Liver (tissue), 9 donors: ENCODE data around the gene BRINP1. TPM values are rescaled to one million over a fixed set of nuclear protein-coding genes. Genes with fewer than 3 reads are reported as not detected.

Source experiments
- DNase-seq: peaks from one replicate; pipeline ENCODE4 v3.0.0-alpha.2; 2017; ENCODE audit warnings: low spot score
- H3K27ac ChIP-seq, 2 donors: one replicate each; pipeline ENCODE4 v1.7.0; 2013; ENCODE audit warnings: inconsistent platforms in 2 of 2, low read length in 2 of 2, control low read depth in 1 of 2, low read depth in 1 of 2, mild to moderate bottlenecking in 1 of 2
- H3K27me3 ChIP-seq, 4 donors: one replicate each; pipeline versions ENCODE4 v1.6.1 to v1.7.0; 2013; ENCODE audit warnings: low read length in 3 of 4, inconsistent platforms in 1 of 4, mild to moderate bottlenecking in 1 of 4, moderate library complexity in 1 of 4; ENCODE audit not compliant: control insufficient read depth in 4 of 4, insufficient read depth in 4 of 4
- H3K36me3 ChIP-seq, 4 donors: one replicate each; pipeline versions ENCODE4 v1.6.1 to v1.7.0; 2013; ENCODE audit warnings: low read length in 3 of 4, mild to moderate bottlenecking in 3 of 4, low read depth in 1 of 4, moderate library complexity in 1 of 4; ENCODE audit not compliant: control insufficient read depth in 4 of 4, insufficient read depth in 3 of 4
- H3K4me1 ChIP-seq, 4 donors: one replicate each; pipeline versions ENCODE4 v1.6.1 to v1.7.0; 2013; ENCODE audit warnings: low read length in 3 of 4, mild to moderate bottlenecking in 3 of 4, moderate library complexity in 1 of 4; ENCODE audit not compliant: control insufficient read depth in 4 of 4, insufficient read depth in 4 of 4
- H3K4me3 ChIP-seq, 3 donors: one replicate each; pipeline versions ENCODE4 v1.6.1 to v1.7.0; 2013; ENCODE audit warnings: low read length in 3 of 3, control low read depth in 1 of 3, low read depth in 1 of 3, mild to moderate bottlenecking in 1 of 3
- H3K9ac ChIP-seq, 2 donors: one replicate each; pipeline ENCODE4 v1.7.0; 2013; ENCODE audit warnings: low read length in 2 of 2, mild to moderate bottlenecking in 2 of 2, moderate library complexity in 2 of 2, control low read depth in 1 of 2, low read depth in 1 of 2
- H3K9me3 ChIP-seq, 4 donors: one replicate each; pipeline versions ENCODE4 v1.6.1 to v1.7.0; 2013; ENCODE audit warnings: low read length in 3 of 4; ENCODE audit not compliant: control insufficient read depth in 4 of 4
- CTCF ChIP-seq: fragments of 150-350 bp; IDR thresholded peaks from 2 replicates; pipeline ENCODE4 v1.5.1; 2017; ENCODE audit warnings: improper control_type of control experiment, low read depth, low read length; ENCODE audit not compliant: missing input control
- EGR1 ChIP-seq, 2 donors: IDR thresholded peaks; 2 replicates each; pipeline ENCODE4 v1.6.1; 2016 to 2018; ENCODE audit warnings: antibody characterized with exemption in 2 of 2, low read depth in 2 of 2
- FOXA1 ChIP-seq: IDR thresholded peaks from 2 replicates; pipeline ENCODE4 v1.6.1; 2016; ENCODE audit warnings: antibody characterized with exemption
- FOXA2 ChIP-seq: IDR thresholded peaks from 2 replicates; pipeline ENCODE4 v1.6.1; 2016; ENCODE audit warnings: antibody characterized with exemption
- GABPA ChIP-seq, 2 donors: IDR thresholded peaks in 1 of 2; conservative IDR thresholded peaks in 1 of 2; 2 replicates each; pipeline ENCODE4 v1.6.1; 2016; ENCODE audit warnings: antibody characterized with exemption in 2 of 2, mild to moderate bottlenecking in 1 of 2, moderate library complexity in 1 of 2
- HNF4A ChIP-seq, 2 donors: conservative IDR thresholded peaks; 2 replicates each; pipeline ENCODE4 v1.6.1; 2016; ENCODE audit warnings: antibody characterized with exemption in 2 of 2, mild to moderate bottlenecking in 2 of 2
- HNF4G ChIP-seq: IDR thresholded peaks from 2 replicates; pipeline ENCODE4 v1.6.1; 2016; ENCODE audit warnings: antibody characterized with exemption
- JUND ChIP-seq, 2 donors: IDR thresholded peaks; 2 replicates each; pipeline ENCODE4 v1.6.1; 2016; ENCODE audit warnings: antibody characterized with exemption in 2 of 2
- MAX ChIP-seq: IDR thresholded peaks from 2 replicates; pipeline ENCODE4 v1.6.1; 2016; ENCODE audit warnings: antibody characterized with exemption
- NR2F2 ChIP-seq: IDR thresholded peaks from 2 replicates; pipeline ENCODE4 v1.6.1; 2016; ENCODE audit warnings: antibody characterized with exemption
- RAD21 ChIP-seq, 2 donors: IDR thresholded peaks; 2 replicates each; pipeline ENCODE4 v1.6.1; 2016; ENCODE audit warnings: antibody characterized with exemption in 2 of 2, mild to moderate bottlenecking in 2 of 2
- RXRA ChIP-seq, 2 donors: IDR thresholded peaks; 2 replicates each; pipeline ENCODE4 v1.6.1; 2017 to 2018; ENCODE audit warnings: antibody characterized with exemption in 2 of 2, mild to moderate bottlenecking in 1 of 2
- SP1 ChIP-seq: IDR thresholded peaks from 2 replicates; pipeline ENCODE4 v1.6.1; 2018; ENCODE audit warnings: antibody characterized with exemption, mild to moderate bottlenecking
- TAF1 ChIP-seq: conservative IDR thresholded peaks from 2 replicates; pipeline ENCODE4 v1.6.1; 2016; ENCODE audit warnings: antibody characterized with exemption, mild to moderate bottlenecking
- YY1 ChIP-seq: IDR thresholded peaks from 2 replicates; pipeline ENCODE4 v1.6.1; 2016; ENCODE audit warnings: antibody characterized with exemption, mild to moderate bottlenecking
- ZBTB33 ChIP-seq: IDR thresholded peaks from 2 replicates; pipeline ENCODE4 v1.6.1; 2016; ENCODE audit warnings: antibody characterized with exemption
- WGBS: extraction: QIAGEN DNeasy Blood & Tissue Kit; methylation state at CpG from one replicate; pipeline ENCODE4 v1.1.7; 2013; 5-methylcytosine and 5-hydroxymethylcytosine counted together
- polyA plus RNA-seq, 2 donors: library from polyadenylated mRNA; stranded (reverse) in 1 of 2; unstranded in 1 of 2; fragments of 200-250 nt in 1 of 2; fragments of >200 nt in 1 of 2; fragmentation: Nextera tagmentation in 1 of 2; extraction: Ambion mirVana in 1 of 2; gene quantifications; one replicate each; pipeline versions ENCODE4 v1.2.1 to v1.2.3, GENCODE V29; 2013 to 2015
- total RNA-seq, 2 donors: library from RNA; depleted of rRNA; stranded (reverse); fragments of >200 nt; gene quantifications; one replicate each; pipeline ENCODE4 v1.2.3, GENCODE V29; 2014
- TF ChIP-seq, protein P1 (sequence below): IDR thresholded peaks from 2 replicates; pipeline ENCODE4 v1.6.1; 2016; ENCODE audit warnings: antibody characterized with exemption, mild to moderate bottlenecking
- donor health status: healthy.
- donor health status: healthy.
- donor health status: healthy.
- donor health status: healthy.
- donor health status: healthy.

Gene BRINP1
- total and polyA plus RNA-seq, 4 donors, result under 0.01 to 0.43 (median 0.18) TPM

- no peak for DNase-seq
Measured at GRCh38 chr9:119166096-119166495, 203.1 kb downstream of the BRINP1 start.

GRCh38 chr9:119165131-119165530 is 204.1 kb downstream of the BRINP1 start:
- H3K9ac ChIP-seq, result no peak overlapping the region
- H3K27me3 ChIP-seq, result peaks cover 0 to 6% (median 0%) of the 10 kb centered on the region in 4 donors
- peaks cover 0 to 8% (median under 1%) of the 10 kb centered on the region in 4 donors for H3K9me3 ChIP-seq
- H3K36me3 ChIP-seq, result no peaks in the 10 kb centered on the region
- H3K27ac ChIP-seq, result no peak overlapping the region
- 63% methylated on average over 1 of the region's 1 CpG for WGBS
- H3K4me1 ChIP-seq, result no peaks in the 10 kb centered on the region
- H3K4me3 ChIP-seq, result no peak overlapping the region
- no peak for DNase-seq
- TF ChIP-seq ZBTB33 (no peak), FOXA2 (no peak), HNF4G (no peak), EGR1 (IDR thresholded peaks at IDR 0.05; ENCODE audit: low read depth in 2 of 2) (no peak), TAF1 (no peak), NR2F2 (no peak), MAX (no peak), GABPA (IDR thresholded peaks at IDR 0.05 in 1 of 2, conservative IDR thresholded peaks at IDR 0.05 in 1 of 2) (no peak), YY1 (no peak), CTCF (no peak), RAD21 (IDR thresholded peaks at IDR 0.05) (no peak), SP1 (no peak), HNF4A (conservative IDR thresholded peaks at IDR 0.05) (no peak)

More at GRCh38 chr9:119166096-119166495, 203.1 kb downstream of the BRINP1 start:
- no peaks in the 10 kb centered on the region for H3K4me1 ChIP-seq
- H3K27ac ChIP-seq, result no peak overlapping the region
- H3K27me3 ChIP-seq, result peaks cover 0 to 6% (median 0%) of the 10 kb centered on the region in 4 donors
- H3K4me3 ChIP-seq, result no peak overlapping the region
- no peak overlapping the region for H3K9ac ChIP-seq
- peaks cover 0 to 8% (median under 1%) of the 10 kb centered on the region in 4 donors for H3K9me3 ChIP-seq
- TF ChIP-seq, protein P1, sequence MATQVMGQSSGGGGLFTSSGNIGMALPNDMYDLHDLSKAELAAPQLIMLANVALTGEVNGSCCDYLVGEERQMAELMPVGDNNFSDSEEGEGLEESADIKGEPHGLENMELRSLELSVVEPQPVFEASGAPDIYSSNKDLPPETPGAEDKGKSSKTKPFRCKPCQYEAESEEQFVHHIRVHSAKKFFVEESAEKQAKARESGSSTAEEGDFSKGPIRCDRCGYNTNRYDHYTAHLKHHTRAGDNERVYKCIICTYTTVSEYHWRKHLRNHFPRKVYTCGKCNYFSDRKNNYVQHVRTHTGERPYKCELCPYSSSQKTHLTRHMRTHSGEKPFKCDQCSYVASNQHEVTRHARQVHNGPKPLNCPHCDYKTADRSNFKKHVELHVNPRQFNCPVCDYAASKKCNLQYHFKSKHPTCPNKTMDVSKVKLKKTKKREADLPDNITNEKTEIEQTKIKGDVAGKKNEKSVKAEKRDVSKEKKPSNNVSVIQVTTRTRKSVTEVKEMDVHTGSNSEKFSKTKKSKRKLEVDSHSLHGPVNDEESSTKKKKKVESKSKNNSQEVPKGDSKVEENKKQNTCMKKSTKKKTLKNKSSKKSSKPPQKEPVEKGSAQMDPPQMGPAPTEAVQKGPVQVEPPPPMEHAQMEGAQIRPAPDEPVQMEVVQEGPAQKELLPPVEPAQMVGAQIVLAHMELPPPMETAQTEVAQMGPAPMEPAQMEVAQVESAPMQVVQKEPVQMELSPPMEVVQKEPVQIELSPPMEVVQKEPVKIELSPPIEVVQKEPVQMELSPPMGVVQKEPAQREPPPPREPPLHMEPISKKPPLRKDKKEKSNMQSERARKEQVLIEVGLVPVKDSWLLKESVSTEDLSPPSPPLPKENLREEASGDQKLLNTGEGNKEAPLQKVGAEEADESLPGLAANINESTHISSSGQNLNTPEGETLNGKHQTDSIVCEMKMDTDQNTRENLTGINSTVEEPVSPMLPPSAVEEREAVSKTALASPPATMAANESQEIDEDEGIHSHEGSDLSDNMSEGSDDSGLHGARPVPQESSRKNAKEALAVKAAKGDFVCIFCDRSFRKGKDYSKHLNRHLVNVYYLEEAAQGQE, result no peak
- no peak for TF ChIP-seq RXRA (IDR thresholded peaks at IDR 0.05)
- no peak for TF ChIP-seq FOXA2
- TF ChIP-seq MAX, result no peak
- TF ChIP-seq JUND (IDR thresholded peaks at IDR 0.05), result no peak
- TF ChIP-seq GABPA (IDR thresholded peaks at IDR 0.05 in 1 of 2, conservative IDR thresholded peaks at IDR 0.05 in 1 of 2), result no peak
- no peak for TF ChIP-seq FOXA1
- TF ChIP-seq YY1, result no peak
- TF ChIP-seq HNF4G, result no peak
- TF ChIP-seq RAD21 (IDR thresholded peaks at IDR 0.05), result no peak
- no peak for TF ChIP-seq SP1
- TF ChIP-seq TAF1, result no peak
- no peak for TF ChIP-seq ZBTB33
- no peak for TF ChIP-seq NR2F2
- H3K36me3 ChIP-seq, result no peaks in the 10 kb centered on the region
